ENCODE results near the gene AIRE.

Gene AIRE

DNA sequence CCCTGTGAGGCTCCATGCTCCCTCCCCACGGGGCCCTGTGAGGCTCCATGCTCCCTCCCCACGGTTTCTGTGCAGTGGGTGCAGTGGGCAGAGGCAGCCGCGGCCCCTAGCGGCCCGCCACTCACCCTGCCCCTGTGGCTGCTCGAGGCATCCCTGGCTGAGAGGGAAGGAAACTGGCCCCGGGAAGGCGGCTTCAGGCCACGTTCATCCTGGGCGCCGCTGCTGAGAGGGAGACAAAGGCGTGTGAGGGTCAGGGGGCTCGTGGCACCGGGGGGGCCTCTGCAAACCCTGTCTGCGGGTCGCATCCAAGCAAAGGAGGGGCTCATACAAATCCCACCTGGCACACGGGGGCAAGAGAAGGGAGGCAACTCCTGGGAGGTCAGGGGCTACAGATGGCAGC, 45.0 kb downstream of the AIRE start:
- TF ChIP-seq, protein P1, sequence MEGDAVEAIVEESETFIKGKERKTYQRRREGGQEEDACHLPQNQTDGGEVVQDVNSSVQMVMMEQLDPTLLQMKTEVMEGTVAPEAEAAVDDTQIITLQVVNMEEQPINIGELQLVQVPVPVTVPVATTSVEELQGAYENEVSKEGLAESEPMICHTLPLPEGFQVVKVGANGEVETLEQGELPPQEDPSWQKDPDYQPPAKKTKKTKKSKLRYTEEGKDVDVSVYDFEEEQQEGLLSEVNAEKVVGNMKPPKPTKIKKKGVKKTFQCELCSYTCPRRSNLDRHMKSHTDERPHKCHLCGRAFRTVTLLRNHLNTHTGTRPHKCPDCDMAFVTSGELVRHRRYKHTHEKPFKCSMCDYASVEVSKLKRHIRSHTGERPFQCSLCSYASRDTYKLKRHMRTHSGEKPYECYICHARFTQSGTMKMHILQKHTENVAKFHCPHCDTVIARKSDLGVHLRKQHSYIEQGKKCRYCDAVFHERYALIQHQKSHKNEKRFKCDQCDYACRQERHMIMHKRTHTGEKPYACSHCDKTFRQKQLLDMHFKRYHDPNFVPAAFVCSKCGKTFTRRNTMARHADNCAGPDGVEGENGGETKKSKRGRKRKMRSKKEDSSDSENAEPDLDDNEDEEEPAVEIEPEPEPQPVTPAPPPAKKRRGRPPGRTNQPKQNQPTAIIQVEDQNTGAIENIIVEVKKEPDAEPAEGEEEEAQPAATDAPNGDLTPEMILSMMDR (conservative IDR thresholded peaks at IDR 0.05; ENCODE audit: control insufficient read depth, insufficient read depth, low read depth, low read length) = no peak
- H3K4me3 ChIP-seq (ENCODE audit: control insufficient read depth, low read depth, low read length) = no peak overlapping the region
- DNase-seq (ENCODE audit: low read depth) = no peak

DNA sequence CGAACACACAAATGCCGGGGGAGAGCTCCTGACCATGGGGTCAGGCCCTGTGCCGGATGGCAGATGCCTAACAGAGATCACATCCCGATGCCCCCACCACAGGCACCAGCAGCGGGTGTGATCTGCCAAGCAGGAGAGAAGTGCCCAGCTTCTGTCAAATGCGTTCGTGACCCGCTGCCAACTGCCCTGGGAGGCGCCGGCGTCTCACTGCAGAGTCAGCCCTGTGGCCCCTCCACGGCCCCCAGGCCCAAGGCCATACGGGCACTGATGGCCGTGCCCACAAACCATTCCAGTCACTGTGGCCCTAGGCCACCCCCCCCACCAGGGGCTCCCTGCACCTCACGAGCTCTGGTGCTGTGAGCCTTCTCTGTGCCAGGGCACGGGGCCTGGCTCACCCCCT, 45.5 kb downstream of the AIRE start:
- TF ChIP-seq, protein P1 (conservative IDR thresholded peaks at IDR 0.05; ENCODE audit: control insufficient read depth, insufficient read depth, low read depth, low read length) = no peak
- H3K4me3 ChIP-seq (ENCODE audit: control insufficient read depth, low read depth, low read length) = no peak overlapping the region
- DNase-seq (ENCODE audit: low read depth) = no peak

DNA sequence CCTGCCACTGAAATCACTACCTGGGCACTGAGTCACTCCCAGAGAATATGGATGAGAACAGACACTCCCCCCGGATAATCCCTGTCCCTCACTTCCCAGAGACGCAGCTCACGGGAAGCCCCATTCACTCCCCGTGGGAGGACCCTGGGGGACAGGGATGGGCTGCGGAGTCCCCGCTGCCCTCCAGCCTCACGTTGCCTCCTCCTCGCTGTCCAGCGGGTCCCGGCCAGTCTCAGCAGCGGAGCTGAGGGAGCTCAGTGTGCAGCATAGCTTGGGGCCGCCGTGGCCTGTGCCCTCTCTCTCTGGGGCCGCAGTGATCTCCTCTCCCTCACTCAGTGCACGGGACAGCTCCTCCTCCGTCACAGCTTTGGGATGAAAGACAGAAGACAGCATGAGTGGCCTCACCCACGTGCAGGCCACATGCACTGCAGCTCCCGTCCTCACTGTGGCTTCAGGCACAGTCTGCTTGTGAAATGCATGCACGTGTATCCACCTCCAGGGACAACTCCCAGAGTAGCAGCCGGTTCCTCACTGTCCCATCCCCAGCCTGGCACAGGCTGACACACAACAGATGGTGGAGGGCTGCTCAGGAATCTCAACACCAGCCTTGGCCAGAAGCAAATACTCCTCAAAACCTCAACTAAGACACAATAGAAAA, 46.1 kb downstream of the AIRE start:
- H3K4me3 ChIP-seq (ENCODE audit: control insufficient read depth, low read depth, low read length) = no peak overlapping the region
- TF ChIP-seq, protein P1 (conservative IDR thresholded peaks at IDR 0.05; ENCODE audit: control insufficient read depth, insufficient read depth, low read depth, low read length) = no peak
- DNase-seq (ENCODE audit: low read depth) = peak; percentile 15

DNA sequence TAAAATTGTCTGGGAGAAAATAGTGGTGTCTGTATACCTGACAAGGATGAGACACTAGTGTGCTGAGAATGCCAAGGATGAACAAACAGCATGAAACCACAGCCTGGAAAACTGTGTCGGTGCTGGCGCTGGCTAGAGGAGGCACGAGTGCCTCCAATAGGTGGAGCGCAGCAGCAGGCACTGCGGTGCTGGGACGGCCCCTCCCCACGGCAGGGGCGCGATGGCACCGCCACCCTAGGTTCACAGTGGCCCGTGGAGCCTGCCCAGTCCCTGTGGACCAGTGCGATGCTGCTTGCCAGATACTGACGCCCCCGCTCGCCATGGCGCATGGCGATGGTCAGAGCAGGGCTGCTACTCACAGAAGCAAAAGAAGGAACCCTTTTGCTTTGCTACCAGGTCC, 46.7 kb downstream of the AIRE start:
- H3K4me3 ChIP-seq (ENCODE audit: control insufficient read depth, low read depth, low read length) = no peak overlapping the region
- DNase-seq (ENCODE audit: low read depth) = no peak
- TF ChIP-seq, protein P1 (conservative IDR thresholded peaks at IDR 0.05; ENCODE audit: control insufficient read depth, insufficient read depth, low read depth, low read length) = no peak

DNA sequence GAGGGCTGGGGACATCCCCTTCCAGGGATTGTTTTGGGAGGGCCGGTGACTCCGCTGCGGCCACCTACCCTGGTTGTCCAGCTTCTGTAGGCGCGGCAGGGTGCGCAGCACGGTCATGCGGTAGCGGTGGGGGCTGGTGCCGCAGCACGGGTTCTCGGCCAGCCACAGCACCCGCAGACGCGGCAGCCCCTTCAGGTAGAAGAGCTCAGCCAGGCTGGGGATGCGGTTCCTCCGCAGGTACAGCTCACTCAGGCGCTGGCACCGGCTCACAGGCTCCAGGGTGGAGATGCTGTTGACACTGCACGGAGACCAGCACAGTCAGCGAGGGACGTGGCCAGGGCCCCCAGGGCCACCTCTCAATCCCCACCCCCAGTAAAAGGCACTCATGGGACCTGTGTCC, 47.3 kb downstream of the AIRE start:
- no peak overlapping the region for H3K4me3 ChIP-seq (ENCODE audit: control insufficient read depth, low read depth, low read length)
- TF ChIP-seq, protein P1 (conservative IDR thresholded peaks at IDR 0.05; ENCODE audit: control insufficient read depth, insufficient read depth, low read depth, low read length) = no peak
- no peak for DNase-seq (ENCODE audit: low read depth)

DNA sequence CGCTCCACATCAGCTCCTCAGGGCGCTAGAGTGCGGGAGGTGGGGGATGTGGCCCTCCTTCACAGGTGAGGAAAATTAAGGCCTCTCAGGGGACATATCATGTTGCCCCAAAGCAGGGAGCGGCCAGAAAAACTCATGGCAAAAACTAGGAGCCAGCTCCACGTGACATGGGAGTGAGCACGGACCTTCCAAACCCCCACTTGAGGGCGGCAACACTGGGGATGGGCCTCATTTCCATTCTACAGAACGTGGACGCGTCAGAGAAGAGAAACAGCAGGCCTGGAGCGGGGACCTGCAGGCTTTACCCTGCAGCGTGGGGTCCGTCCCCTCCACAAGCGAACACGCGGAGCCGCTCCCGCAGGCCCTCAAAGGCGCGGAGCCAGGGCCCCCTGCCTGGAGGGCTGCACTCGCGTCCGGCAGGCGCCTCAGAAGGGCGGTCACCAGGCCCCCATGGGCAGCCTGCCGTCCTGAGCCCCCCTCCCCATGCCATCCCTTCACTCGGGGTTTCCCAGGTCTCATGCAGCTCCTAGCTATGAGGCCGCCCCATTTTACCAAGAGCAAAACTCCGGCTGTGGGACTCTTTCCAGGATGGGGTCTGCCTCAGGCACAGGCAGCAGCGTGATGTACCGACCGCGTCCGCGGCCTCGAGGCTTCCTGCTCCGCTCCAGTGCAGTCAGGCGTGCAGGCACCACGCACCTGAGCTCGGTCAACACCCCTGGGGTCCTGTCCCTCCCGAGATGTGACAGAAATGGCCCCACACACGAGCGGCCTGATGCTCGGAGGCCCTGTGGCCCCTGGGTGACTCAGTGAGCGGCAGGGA, 48.0 kb downstream of the AIRE start:
- no peak for DNase-seq (ENCODE audit: low read depth)
- TF ChIP-seq, protein P1 (conservative IDR thresholded peaks at IDR 0.05; ENCODE audit: control insufficient read depth, insufficient read depth, low read depth, low read length) = no peak
- H3K4me3 ChIP-seq (ENCODE audit: control insufficient read depth, low read depth, low read length) = no peak overlapping the region

Measured in fibroblast of mammary gland (primary cell).